ENCODE results near the gene POPDC3. TPM values are rescaled to one million over a fixed set of nuclear protein-coding genes. Genes with fewer than 3 reads are reported as not detected.

Gene POPDC3
- total and polyA plus RNA-seq, 11 donors: 29.3 to 59.7 (median 53.0) TPM

- H3K4me1 ChIP-seq: peaks cover 0 to 7% (median 0%) of the 10 kb centered on the region in 12 donors
- H3K9me3 ChIP-seq: no peaks in the 10 kb centered on the region
- H3K36me3 ChIP-seq: no peaks in the 10 kb centered on the region
- no peak for DNase-seq
- WGBS, 4 donors: 78 to 88% (median 79%) methylated on average over 6 of the region's 6 CpGs
- no peaks in the 10 kb centered on the region for H3K27me3 ChIP-seq
- ATAC-seq: no peak
- intact Hi-C loops (cut with DNase I): no loop called here
- TF ChIP-seq CTCF (IDR thresholded peaks at IDR 0.05): no peak
- TF ChIP-seq POLR2A (IDR thresholded peaks at IDR 0.05): no peak
- no peak overlapping the region for H3K4me3 ChIP-seq
- no peak overlapping the region for H3K27ac ChIP-seq
These were observed 27.9 kb upstream of the POPDC3 start for GRCh38 chr6:105207524-105208269.

- intact Hi-C loops (cut with DNase I): no loop called here
- no peaks in the 10 kb centered on the region for H3K4me1 ChIP-seq
- H3K27ac ChIP-seq: no peak overlapping the region
- 47 to 67% (median 57%) methylated on average over 4 of the region's 4 CpGs for WGBS, 4 donors
- TF ChIP-seq CTCF (IDR thresholded peaks at IDR 0.05) (no peak), POLR2A (IDR thresholded peaks at IDR 0.05) (no peak)
- DNase-seq (no peak), ATAC-seq (no peak)
- no peaks in the 10 kb centered on the region for H3K36me3 ChIP-seq
- no peak overlapping the region for H3K4me3 ChIP-seq
- no peaks in the 10 kb centered on the region for H3K9me3 ChIP-seq
- no peaks in the 10 kb centered on the region for H3K27me3 ChIP-seq
These were observed 25.0 kb upstream of the POPDC3 start for GRCh38 chr6:105204768-105205167.

GRCh38 chr6:105204331-105204730 is 24.5 kb upstream of the POPDC3 start:
- 62 to 83% (median 80%) methylated on average over 1 of the region's 1 CpG for WGBS, 4 donors
- ATAC-seq (no peak), DNase-seq (no peak)
- no peaks in the 10 kb centered on the region for H3K27me3 ChIP-seq
- H3K36me3 ChIP-seq: no peaks in the 10 kb centered on the region
- no peak overlapping the region for H3K4me3 ChIP-seq
- peaks cover 0 to 3% (median 0%) of the 10 kb centered on the region in 12 donors for H3K4me1 ChIP-seq
- no peak overlapping the region for H3K27ac ChIP-seq
- intact Hi-C loops (cut with DNase I): no loop called here
- no peaks in the 10 kb centered on the region for H3K9me3 ChIP-seq
- TF ChIP-seq POLR2A (IDR thresholded peaks at IDR 0.05): no peak
- TF ChIP-seq CTCF (IDR thresholded peaks at IDR 0.05): no peak

- WGBS, 4 donors: 74 to 85% (median 81%) methylated on average over 4 of the region's 4 CpGs
- Histone ChIP-seq H3K27me3 (no peaks in the 10 kb centered on the region), H3K4me3 (no peak overlapping the region), H3K36me3 (no peaks in the 10 kb centered on the region), H3K27ac (no peak overlapping the region), H3K9me3 (peaks cover 0 to 6% (median 0%) of the 10 kb centered on the region in 12 donors), H3K4me1 (peaks cover 0 to 5% (median 0%) of the 10 kb centered on the region in 12 donors)
- ATAC-seq (no peak), DNase-seq (no peak)
- TF ChIP-seq POLR2A (IDR thresholded peaks at IDR 0.05) (no peak), CTCF (IDR thresholded peaks at IDR 0.05) (no peak)
- intact Hi-C loops (cut with DNase I): no loop called here
These were observed 22.7 kb upstream of the POPDC3 start for GRCh38 chr6:105202486-105202885.
